RWPE2 (cell line): Measurements from ENCODE around the gene NRG3.

Experiments
- ATAC-seq: fragments of 200-7000 bp; cut with Tn5 transposase; 3 replicates; pipeline ENCODE4 v1.9.1; 2021; ENCODE audit warnings: low read depth
- DNase-seq: peaks from one replicate; pipeline ENCODE4 v3.0.0-alpha.2; 2020; ENCODE audit warnings: low spot score
- H3K27ac ChIP-seq: fragments of 450-650 bp; 2 replicates; pipeline ENCODE4 v1.5.1; 2017; ENCODE audit warnings: mild to moderate bottlenecking; ENCODE audit not compliant: poor library complexity, severe bottlenecking
- H3K27me3 ChIP-seq: fragments of 250-450 bp; sonication (Bioruptor Pico); 2 replicates; pipeline ENCODE4 v1.5.1; 2021; ENCODE audit warnings: mild to moderate bottlenecking, moderate library complexity; ENCODE audit not compliant: insufficient read depth, poor library complexity, severe bottlenecking
- H3K36me3 ChIP-seq: fragments of 250-450 bp; sonication (Bioruptor Pico); 2 replicates; pipeline ENCODE4 v1.5.1; 2020; ENCODE audit warnings: low read depth, mild to moderate bottlenecking, moderate library complexity
- H3K4me1 ChIP-seq: fragments of 250-450 bp; sonication (Bioruptor Pico); 2 replicates; pipeline ENCODE4 v1.5.1; 2021; ENCODE audit warnings: mild to moderate bottlenecking, moderate library complexity; ENCODE audit not compliant: insufficient read depth, poor library complexity, severe bottlenecking
- H3K4me3 ChIP-seq: fragments of 250-450 bp; sonication (Bioruptor Pico); 2 replicates; pipeline ENCODE4 v1.5.1; 2021; ENCODE audit warnings: mild to moderate bottlenecking, moderate library complexity; ENCODE audit not compliant: severe bottlenecking
- H3K9me3 ChIP-seq: fragments of 250-450 bp; sonication (Bioruptor Pico); 2 replicates; pipeline ENCODE4 v1.5.1; 2021; ENCODE audit warnings: mild to moderate bottlenecking, moderate library complexity; ENCODE audit not compliant: severe bottlenecking
- TF ChIP-seq, protein P1 (sequence below): fragments of 450-650 bp; IDR thresholded peaks from one replicate; pipeline ENCODE4 v1.5.1; 2017; ENCODE audit warnings: mild to moderate bottlenecking, moderate library complexity; ENCODE audit not compliant: poor library complexity, severe bottlenecking

The NRG3 gene

GRCh38 chr10:82888809-82889455, 1013.9 kb downstream of the NRG3 start:
- DNase-seq (no peak), ATAC-seq (no peak)
- H3K36me3 ChIP-seq = no peaks in the 10 kb centered on the region
- TF ChIP-seq, protein P1, sequence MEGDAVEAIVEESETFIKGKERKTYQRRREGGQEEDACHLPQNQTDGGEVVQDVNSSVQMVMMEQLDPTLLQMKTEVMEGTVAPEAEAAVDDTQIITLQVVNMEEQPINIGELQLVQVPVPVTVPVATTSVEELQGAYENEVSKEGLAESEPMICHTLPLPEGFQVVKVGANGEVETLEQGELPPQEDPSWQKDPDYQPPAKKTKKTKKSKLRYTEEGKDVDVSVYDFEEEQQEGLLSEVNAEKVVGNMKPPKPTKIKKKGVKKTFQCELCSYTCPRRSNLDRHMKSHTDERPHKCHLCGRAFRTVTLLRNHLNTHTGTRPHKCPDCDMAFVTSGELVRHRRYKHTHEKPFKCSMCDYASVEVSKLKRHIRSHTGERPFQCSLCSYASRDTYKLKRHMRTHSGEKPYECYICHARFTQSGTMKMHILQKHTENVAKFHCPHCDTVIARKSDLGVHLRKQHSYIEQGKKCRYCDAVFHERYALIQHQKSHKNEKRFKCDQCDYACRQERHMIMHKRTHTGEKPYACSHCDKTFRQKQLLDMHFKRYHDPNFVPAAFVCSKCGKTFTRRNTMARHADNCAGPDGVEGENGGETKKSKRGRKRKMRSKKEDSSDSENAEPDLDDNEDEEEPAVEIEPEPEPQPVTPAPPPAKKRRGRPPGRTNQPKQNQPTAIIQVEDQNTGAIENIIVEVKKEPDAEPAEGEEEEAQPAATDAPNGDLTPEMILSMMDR = no peak
- H3K27me3 ChIP-seq = no peaks in the 10 kb centered on the region
- no peak overlapping the region for H3K27ac ChIP-seq
- no peaks in the 10 kb centered on the region for H3K4me1 ChIP-seq
- no peaks in the 10 kb centered on the region for H3K9me3 ChIP-seq
- H3K4me3 ChIP-seq = no peak overlapping the region

DNA sequence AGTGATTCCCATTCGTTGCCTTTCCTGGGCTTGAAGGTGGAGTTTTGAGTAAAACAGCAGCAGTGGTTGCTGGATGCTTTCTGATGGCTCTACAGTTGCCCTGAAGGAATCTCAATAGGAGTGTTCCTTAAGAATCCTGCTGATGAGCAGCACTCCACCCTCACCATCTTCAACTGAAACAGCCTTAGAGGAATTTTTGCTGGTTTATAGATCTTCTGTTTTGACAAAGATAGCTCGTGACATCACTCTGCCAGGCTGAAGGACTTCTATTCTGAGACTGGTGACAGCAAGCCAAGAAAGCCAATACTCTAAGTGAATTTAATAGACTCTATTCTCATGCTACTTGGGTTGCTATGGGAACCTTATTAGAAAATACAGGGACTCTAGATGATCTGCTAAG, 1014.7 kb downstream of the NRG3 start:
- Histone ChIP-seq H3K4me3 (no peak overlapping the region), H3K9me3 (no peaks in the 10 kb centered on the region), H3K27ac (no peak overlapping the region), H3K36me3 (no peaks in the 10 kb centered on the region), H3K4me1 (no peaks in the 10 kb centered on the region), H3K27me3 (no peaks in the 10 kb centered on the region)
- DNase-seq (no peak), ATAC-seq (no peak)
- TF ChIP-seq, protein P1 = no peak

- TF ChIP-seq, protein P1 = no peak
- DNase-seq = no peak
- no peaks in the 10 kb centered on the region for H3K4me1 ChIP-seq
- ATAC-seq = no peak
- no peak overlapping the region for H3K27ac ChIP-seq
- H3K27me3 ChIP-seq = no peaks in the 10 kb centered on the region
- H3K9me3 ChIP-seq = no peaks in the 10 kb centered on the region
- H3K4me3 ChIP-seq = no peak overlapping the region
- no peaks in the 10 kb centered on the region for H3K36me3 ChIP-seq
Measured at GRCh38 chr10:82890573-82890972, 1015.6 kb downstream of the NRG3 start.

GRCh38 chr10:82908096-82908495, 1033.1 kb downstream of the NRG3 start:
- Histone ChIP-seq H3K27ac (no peak overlapping the region), H3K9me3 (no peaks in the 10 kb centered on the region), H3K36me3 (no peaks in the 10 kb centered on the region), H3K4me3 (no peak overlapping the region), H3K27me3 (no peaks in the 10 kb centered on the region), H3K4me1 (no peaks in the 10 kb centered on the region)
- TF ChIP-seq, protein P1 = no peak
- ATAC-seq (no peak), DNase-seq (no peak)

DNA sequence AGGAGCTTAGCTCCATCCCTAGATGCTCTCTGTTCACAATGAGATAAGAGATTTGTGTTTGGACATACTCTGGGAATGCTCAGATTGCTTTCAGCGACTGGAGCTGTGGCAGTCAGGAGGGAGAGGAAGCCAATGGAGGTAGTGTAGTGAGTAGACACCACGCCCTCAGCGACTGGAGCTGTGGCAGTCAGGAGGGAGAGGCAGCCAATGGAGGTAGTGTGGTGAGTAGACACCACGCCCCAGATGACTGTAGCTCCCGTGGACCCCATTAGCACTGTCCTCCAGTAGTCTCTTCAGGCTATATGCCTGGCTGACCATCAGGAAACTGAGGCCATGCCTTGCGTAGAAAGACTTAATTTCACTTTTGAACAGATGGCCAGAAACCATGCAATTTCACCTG, 1033.8 kb downstream of the NRG3 start:
- H3K4me1 ChIP-seq = no peaks in the 10 kb centered on the region
- no peak for ATAC-seq
- no peak for DNase-seq
- no peaks in the 10 kb centered on the region for H3K36me3 ChIP-seq
- no peaks in the 10 kb centered on the region for H3K9me3 ChIP-seq
- H3K27ac ChIP-seq = no peak overlapping the region
- H3K27me3 ChIP-seq = no peaks in the 10 kb centered on the region
- H3K4me3 ChIP-seq = no peak overlapping the region
- TF ChIP-seq, protein P1 = no peak
